Measurements from ENCODE around the gene PSMB11. TPM values are rescaled to one million over a fixed set of nuclear protein-coding genes. Genes with fewer than 3 reads are reported as not detected.

The PSMB11 gene
- total and polyA plus RNA-seq, 10 of the 15 experiments (the other 5 are each of a cell fraction or from before 2014, with no cell fraction given): not detected

DNA sequence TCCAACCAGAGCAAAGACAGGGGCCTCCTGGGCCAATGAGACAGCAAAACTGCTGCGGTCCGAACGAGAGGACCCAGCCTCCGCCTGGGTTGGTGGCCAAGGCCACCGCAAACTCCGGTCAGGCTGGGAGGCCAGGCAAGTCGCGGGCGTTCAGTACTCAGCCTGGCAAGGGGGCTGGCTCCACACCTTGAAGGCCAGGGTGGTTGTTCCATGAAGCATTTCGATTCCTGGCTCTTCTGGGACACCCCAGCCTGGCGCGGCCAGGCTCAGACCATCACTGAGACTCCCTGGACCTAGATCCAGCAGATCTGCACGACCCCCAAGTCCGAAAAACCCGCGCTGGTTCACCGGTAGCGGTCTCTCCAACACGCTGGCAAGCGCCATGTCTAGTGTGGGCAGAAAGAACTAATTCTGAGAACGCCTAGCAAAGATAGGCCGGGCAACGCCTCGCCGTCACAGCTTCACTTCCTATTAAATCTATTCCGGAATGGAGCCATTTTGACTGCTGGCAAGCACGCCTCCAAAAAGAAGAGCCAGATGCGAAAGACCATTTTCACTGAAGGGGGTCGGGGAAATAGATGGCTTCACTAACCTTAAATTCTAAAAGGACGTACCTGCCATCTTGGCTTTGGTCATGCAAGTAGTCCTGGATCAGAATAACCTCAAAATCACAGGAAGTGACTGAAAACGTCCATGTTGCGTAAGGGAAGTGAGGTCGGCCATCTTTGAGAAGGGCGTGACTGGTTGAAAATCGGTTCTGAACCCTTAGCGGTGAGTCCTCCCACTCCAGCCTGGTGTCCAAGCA is 7.3 kb upstream of the PSMB11 start, which contains the start of gene PSMB5 (continued):
- TF ChIP-seq IKZF1 (conservative IDR thresholded peaks at IDR 0.05) (peak; percentile 96), RELA (IDR thresholded peaks at IDR 0.05; ENCODE audit: borderline replicate concordance, partially characterized antibody) (no peak), ZSCAN29 (IDR thresholded peaks at IDR 0.05) (no peak), TBL1XR1 (IDR thresholded peaks at IDR 0.05; ENCODE audit: low read depth, low read length) (peak; percentile 27; the same call in 1 of the 2 replicates), RCOR1 (conservative IDR thresholded peaks at IDR 0.05; ENCODE audit: low read depth, low read length) (0 out of 2 replicates have a peak, but pooled peaks have one; percentile 42), NFIC (IDR thresholded peaks at IDR 0.05; ENCODE audit: low read depth, low read length) (no peak), MEF2A (IDR thresholded peaks at IDR 0.05; ENCODE audit: insufficient read depth, low read depth, low read length) (no peak), MEF2B (IDR thresholded peaks at IDR 0.05; ENCODE audit: partially characterized antibody, poor library complexity, severe bottlenecking) (no peak), BCL11A (IDR thresholded peaks at IDR 0.05; ENCODE audit: low read depth, low read length) (no peak), LARP7 (IDR thresholded peaks at IDR 0.05) (no peak), SIX5 (IDR thresholded peaks at IDR 0.05; ENCODE audit: low read depth, low read length, severe bottlenecking) (peak; percentile 84), GABPA (IDR thresholded peaks at IDR 0.05; ENCODE audit: low read depth) (peak; percentile 91)
- TF ChIP-seq, protein P1, sequence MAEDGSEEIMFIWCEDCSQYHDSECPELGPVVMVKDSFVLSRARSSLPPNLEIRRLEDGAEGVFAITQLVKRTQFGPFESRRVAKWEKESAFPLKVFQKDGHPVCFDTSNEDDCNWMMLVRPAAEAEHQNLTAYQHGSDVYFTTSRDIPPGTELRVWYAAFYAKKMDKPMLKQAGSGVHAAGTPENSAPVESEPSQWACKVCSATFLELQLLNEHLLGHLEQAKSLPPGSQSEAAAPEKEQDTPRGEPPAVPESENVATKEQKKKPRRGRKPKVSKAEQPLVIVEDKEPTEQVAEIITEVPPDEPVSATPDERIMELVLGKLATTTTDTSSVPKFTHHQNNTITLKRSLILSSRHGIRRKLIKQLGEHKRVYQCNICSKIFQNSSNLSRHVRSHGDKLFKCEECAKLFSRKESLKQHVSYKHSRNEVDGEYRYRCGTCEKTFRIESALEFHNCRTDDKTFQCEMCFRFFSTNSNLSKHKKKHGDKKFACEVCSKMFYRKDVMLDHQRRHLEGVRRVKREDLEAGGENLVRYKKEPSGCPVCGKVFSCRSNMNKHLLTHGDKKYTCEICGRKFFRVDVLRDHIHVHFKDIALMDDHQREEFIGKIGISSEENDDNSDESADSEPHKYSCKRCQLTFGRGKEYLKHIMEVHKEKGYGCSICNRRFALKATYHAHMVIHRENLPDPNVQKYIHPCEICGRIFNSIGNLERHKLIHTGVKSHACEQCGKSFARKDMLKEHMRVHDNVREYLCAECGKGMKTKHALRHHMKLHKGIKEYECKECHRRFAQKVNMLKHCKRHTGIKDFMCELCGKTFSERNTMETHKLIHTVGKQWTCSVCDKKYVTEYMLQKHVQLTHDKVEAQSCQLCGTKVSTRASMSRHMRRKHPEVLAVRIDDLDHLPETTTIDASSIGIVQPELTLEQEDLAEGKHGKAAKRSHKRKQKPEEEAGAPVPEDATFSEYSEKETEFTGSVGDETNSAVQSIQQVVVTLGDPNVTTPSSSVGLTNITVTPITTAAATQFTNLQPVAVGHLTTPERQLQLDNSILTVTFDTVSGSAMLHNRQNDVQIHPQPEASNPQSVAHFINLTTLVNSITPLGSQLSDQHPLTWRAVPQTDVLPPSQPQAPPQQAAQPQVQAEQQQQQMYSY (CRISPR knock-in tag; IDR thresholded peaks at IDR 0.05): no peak
- TF ChIP-seq, protein P2, sequence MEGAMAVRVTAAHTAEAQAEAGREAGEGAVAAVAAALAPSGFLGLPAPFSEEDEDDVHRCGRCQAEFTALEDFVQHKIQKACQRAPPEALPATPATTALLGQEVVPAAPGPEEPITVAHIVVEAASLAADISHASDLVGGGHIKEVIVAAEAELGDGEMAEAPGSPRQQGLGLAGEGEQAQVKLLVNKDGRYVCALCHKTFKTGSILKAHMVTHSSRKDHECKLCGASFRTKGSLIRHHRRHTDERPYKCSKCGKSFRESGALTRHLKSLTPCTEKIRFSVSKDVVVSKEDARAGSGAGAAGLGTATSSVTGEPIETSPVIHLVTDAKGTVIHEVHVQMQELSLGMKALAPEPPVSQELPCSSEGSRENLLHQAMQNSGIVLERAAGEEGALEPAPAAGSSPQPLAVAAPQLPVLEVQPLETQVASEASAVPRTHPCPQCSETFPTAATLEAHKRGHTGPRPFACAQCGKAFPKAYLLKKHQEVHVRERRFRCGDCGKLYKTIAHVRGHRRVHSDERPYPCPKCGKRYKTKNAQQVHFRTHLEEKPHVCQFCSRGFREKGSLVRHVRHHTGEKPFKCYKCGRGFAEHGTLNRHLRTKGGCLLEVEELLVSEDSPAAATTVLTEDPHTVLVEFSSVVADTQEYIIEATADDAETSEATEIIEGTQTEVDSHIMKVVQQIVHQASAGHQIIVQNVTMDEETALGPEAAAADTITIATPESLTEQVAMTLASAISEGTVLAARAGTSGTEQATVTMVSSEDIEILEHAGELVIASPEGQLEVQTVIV (IDR thresholded peaks at IDR 0.05; ENCODE audit: borderline replicate concordance, partially characterized antibody): peak; percentile 53
- TF ChIP-seq, protein P3, sequence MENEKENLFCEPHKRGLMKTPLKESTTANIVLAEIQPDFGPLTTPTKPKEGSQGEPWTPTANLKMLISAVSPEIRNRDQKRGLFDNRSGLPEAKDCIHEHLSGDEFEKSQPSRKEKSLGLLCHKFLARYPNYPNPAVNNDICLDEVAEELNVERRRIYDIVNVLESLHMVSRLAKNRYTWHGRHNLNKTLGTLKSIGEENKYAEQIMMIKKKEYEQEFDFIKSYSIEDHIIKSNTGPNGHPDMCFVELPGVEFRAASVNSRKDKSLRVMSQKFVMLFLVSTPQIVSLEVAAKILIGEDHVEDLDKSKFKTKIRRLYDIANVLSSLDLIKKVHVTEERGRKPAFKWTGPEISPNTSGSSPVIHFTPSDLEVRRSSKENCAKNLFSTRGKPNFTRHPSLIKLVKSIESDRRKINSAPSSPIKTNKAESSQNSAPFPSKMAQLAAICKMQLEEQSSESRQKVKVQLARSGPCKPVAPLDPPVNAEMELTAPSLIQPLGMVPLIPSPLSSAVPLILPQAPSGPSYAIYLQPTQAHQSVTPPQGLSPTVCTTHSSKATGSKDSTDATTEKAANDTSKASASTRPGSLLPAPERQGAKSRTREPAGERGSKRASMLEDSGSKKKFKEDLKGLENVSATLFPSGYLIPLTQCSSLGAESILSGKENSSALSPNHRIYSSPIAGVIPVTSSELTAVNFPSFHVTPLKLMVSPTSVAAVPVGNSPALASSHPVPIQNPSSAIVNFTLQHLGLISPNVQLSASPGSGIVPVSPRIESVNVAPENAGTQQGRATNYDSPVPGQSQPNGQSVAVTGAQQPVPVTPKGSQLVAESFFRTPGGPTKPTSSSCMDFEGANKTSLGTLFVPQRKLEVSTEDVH (IDR thresholded peaks at IDR 0.05; ENCODE audit: low read depth, partially characterized antibody): peak; percentile 80
